IPS-20b (cell line): ENCODE results near the gene HDDC2.

Experiments
- H3K27ac ChIP-seq: one replicate; pipeline ENCODE4 v1.5.1; 2013; ENCODE audit warnings: low read length
- H3K27me3 ChIP-seq: 2 replicates; pipeline ENCODE4 v1.6.1; 2013; ENCODE audit warnings: mild to moderate bottlenecking, low read length, inconsistent platforms; ENCODE audit not compliant: insufficient read depth
- H3K36me3 ChIP-seq: 2 replicates; pipeline ENCODE4 v1.6.1; 2013; ENCODE audit warnings: low read depth, mild to moderate bottlenecking, inconsistent platforms, low read length, moderate library complexity; ENCODE audit not compliant: insufficient read depth
- H3K4me1 ChIP-seq: 2 replicates; pipeline ENCODE4 v1.6.1; 2013; ENCODE audit warnings: mild to moderate bottlenecking, control low read depth, inconsistent platforms, low read length, moderate library complexity; ENCODE audit not compliant: insufficient read depth
- H3K4me3 ChIP-seq: 2 replicates; pipeline ENCODE4 v1.5.1; 2013; ENCODE audit warnings: mild to moderate bottlenecking, low read length, inconsistent platforms
- H3K9ac ChIP-seq: 2 replicates; pipeline ENCODE4 v1.6.1; 2013; ENCODE audit warnings: low read depth, mild to moderate bottlenecking, inconsistent platforms, low read length, moderate library complexity
- H3K9me3 ChIP-seq: 2 replicates; pipeline ENCODE4 v1.6.1; 2013; ENCODE audit warnings: mild to moderate bottlenecking, low read depth, low read length, inconsistent platforms; ENCODE audit not compliant: insufficient read depth

HDDC2 gene

DNA sequence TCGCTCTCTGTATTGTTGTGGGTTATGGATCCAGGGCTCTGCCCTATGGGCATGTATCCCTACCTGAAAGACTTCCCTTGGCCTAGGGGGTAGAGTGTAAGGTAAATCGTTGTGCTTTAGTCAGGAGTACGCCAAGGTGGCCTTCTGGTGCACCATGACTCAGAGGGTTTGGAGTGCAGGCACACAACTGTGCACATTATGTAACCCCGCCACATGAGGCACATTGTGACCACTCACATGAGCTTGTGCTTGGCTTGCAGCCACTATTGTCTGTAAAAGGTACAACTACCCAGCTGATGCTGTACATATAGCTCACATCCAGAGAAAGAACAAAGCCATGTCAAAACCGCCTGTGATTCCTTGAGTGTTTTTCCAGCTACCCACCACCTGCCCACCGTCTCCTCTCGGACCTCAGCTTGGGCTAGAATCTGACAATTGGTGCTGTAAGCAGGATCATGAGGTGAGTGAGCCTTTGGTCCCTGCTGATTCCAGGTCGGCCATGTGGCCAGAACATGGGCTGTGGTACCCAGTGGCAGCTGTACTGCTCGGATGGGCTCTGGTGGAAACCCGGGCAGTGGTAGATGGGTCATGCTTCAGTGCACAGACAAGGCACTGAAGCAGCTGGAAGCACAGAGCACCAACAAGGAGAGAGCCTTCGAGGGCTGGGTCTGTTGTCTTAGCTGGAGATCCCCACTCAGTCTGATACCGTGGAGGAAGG lies 33.8 kb downstream of the HDDC2 start:
- H3K36me3 ChIP-seq, result peaks cover 10% of the 10 kb centered on the region; the same call in 1 of the 2 replicates
- no peaks in the 10 kb centered on the region for H3K9me3 ChIP-seq
- H3K27me3 ChIP-seq, result no peaks in the 10 kb centered on the region
- no peak overlapping the region for H3K9ac ChIP-seq
- no peak overlapping the region for H3K27ac ChIP-seq
- no peaks in the 10 kb centered on the region for H3K4me1 ChIP-seq
- H3K4me3 ChIP-seq, result no peak overlapping the region

DNA sequence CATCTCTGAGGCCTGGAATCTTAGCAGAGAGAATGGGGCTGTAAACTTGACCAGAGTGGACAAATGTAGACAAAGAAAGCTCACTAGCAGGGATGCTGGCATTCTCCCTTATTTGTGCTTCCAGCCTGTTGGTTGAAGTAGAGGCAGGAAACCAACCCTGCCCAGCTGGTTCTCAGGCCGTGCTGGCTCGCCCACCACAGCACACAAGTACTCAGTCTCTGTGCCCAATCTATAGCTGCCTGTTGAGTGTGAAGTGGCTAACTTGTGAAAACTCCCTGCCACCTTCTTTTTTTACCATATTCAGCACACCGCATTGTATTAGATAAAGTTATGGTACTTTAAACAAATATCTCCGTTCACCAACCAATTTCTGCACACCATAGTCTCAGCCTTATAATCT lies 37.3 kb downstream of the HDDC2 start:
- H3K27me3 ChIP-seq, result no peaks in the 10 kb centered on the region
- no peak overlapping the region for H3K27ac ChIP-seq
- H3K36me3 ChIP-seq, result no peaks in the 10 kb centered on the region
- H3K9me3 ChIP-seq, result no peaks in the 10 kb centered on the region
- no peak overlapping the region for H3K4me3 ChIP-seq
- no peak overlapping the region for H3K9ac ChIP-seq
- no peaks in the 10 kb centered on the region for H3K4me1 ChIP-seq

DNA sequence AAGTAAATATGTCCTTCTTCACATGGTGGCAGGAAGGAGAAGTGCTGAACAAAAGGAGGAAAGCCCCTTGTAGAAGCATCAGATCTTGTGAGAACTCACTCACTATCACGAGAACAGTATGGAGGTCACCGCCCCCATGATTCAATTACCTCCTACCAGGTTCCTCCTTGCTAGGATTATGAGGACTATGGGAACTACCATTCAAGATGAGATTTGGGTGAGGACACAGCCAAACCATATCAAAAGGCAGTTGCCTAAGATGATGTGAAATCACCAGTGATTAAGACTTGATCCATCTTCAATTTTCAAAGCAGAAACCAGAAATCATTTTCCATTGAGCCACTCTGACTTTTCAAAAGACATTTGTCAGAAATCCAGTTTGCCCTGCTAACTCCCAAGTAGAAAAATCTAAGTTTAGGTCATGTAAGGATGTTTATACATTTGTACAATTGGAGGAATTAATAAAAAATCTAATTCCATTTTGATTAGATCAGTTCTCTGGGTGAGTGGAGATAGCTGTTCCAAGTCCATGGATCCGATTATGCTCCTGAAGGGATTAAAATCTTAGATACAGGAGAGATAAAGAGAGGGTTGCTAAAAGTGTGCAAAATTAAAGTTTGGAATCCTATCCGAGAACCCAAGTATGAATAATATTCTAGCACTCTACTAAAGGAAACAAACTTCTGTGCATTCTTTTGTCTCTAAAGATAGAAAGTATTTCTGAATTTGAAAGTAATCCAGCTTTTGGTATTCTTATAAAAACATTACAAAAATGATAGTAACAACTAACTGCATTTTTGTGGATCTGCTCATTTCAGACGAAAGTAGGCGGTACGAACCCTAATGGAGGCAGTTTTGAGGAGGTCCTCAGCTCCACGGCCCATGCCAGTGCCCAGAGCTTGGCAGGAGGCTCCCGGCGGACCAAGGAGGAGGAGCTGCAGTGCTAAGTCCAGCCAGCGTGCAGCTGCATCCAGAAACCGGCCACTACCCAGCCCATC lies 39.5 kb downstream of the HDDC2 start:
- H3K9ac ChIP-seq, result no peak overlapping the region
- H3K27ac ChIP-seq, result no peak overlapping the region
- no peaks in the 10 kb centered on the region for H3K4me1 ChIP-seq
- no peaks in the 10 kb centered on the region for H3K27me3 ChIP-seq
- H3K36me3 ChIP-seq, result no peaks in the 10 kb centered on the region
- H3K9me3 ChIP-seq, result no peaks in the 10 kb centered on the region
- H3K4me3 ChIP-seq, result no peak overlapping the region

DNA sequence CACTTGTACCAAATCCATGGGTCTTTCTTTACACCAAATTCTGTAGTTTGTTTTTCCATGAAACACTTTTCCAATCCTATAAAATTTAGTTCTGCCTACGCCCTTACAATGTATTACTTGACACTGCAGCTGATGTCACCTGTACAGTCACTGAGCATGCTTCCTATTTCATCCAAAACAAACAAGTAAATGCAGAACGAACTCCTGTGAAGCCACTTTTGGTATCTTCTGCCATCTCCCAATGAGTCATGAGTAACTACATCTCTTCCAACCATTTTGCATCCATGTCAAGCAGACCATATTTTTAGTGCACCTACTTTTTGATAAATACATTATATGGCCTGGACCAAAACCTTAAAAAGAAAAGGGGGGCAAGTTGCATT lies 42.4 kb downstream of the HDDC2 start:
- no peak overlapping the region for H3K9ac ChIP-seq
- H3K4me1 ChIP-seq, result no peaks in the 10 kb centered on the region
- no peak overlapping the region for H3K4me3 ChIP-seq
- H3K9me3 ChIP-seq, result no peaks in the 10 kb centered on the region
- H3K27ac ChIP-seq, result no peak overlapping the region
- no peaks in the 10 kb centered on the region for H3K36me3 ChIP-seq
- H3K27me3 ChIP-seq, result no peaks in the 10 kb centered on the region

DNA sequence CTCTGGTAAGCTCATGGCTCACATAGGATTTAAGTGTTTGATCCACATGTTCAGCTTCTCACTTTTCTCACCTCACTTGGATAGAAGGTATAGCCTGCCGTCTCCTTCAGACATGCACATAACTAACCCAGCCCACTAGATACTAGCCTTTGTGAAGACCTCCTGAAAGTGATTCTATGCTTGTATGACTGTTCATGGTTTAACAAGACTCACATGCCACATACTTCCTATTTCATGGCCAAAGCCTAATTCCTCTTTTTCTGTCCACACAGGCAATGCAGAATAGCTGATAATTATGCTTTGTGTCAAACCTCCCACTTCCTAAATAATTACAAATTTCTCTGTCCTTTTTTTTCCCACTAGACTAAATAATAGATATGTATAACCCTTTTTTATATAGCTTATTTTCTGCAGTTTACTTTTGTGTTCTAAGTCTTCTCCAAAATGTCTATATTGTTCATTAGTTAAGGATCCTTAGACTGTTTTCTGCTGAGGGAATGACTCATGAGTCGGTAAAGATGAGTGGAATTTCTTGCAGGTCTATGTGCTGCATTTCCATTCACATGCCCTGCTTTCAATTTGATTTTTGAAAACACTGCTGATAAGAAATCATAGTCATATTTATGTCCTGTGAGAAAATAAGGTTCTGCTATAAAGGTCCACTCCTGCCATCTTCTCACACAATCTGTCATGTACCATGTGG lies 43.0 kb downstream of the HDDC2 start:
- Histone ChIP-seq H3K27ac (no peak overlapping the region), H3K9ac (no peak overlapping the region)

DNA sequence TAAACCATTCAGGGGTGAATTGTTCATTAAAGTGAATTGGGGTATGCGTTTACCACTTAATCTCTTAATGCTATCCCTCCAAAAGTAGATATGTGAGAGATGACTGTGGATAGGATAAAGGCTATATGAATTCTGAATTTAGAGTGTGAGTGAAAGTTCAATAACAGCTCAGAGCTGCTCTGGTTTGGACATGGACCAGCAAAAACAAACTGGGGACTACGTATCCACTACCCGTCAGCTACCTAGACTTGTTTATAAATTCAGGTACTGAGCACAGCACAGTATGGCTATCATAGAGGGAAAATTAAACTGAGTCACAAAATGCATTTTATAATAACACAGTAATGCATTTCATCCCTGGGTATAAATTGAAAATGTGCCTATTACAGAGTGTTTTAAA lies 44.4 kb downstream of the HDDC2 start:
- no peaks in the 10 kb centered on the region for H3K36me3 ChIP-seq
- no peaks in the 10 kb centered on the region for H3K9me3 ChIP-seq
- no peak overlapping the region for H3K27ac ChIP-seq
- no peak overlapping the region for H3K9ac ChIP-seq
- H3K4me1 ChIP-seq, result no peaks in the 10 kb centered on the region
- H3K27me3 ChIP-seq, result no peaks in the 10 kb centered on the region
- H3K4me3 ChIP-seq, result no peak overlapping the region

More for the DNA sequence above, 43.0 kb downstream of the HDDC2 start:
- Histone ChIP-seq H3K4me1 (no peaks in the 10 kb centered on the region), H3K27me3 (no peaks in the 10 kb centered on the region), H3K36me3 (no peaks in the 10 kb centered on the region), H3K9me3 (no peaks in the 10 kb centered on the region), H3K4me3 (no peak overlapping the region)

DNA sequence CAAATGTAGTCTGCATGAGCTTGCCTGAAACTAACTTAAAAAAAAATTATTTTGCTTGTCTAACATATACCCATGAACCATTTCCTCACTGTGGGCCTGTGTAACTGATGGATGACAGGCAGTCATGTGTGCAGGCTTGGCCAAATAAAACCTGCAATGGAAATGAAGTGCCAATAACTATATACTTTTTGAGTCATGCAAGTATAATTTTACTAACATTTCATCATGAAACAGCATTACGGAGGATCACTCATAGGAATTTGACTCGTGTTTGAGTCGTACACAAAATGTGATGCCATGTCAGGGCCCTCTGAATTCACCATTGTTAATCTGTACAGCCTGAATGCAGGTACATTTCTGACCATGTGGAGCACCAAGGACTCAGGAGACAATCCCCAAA lies 46.6 kb downstream of the HDDC2 start:
- H3K27ac ChIP-seq, result no peak overlapping the region
- H3K4me1 ChIP-seq, result 0 out of 2 replicates have a peak, but pooled peaks cover 3% of the 10 kb centered on the region
- H3K36me3 ChIP-seq, result no peaks in the 10 kb centered on the region
- H3K4me3 ChIP-seq, result no peak overlapping the region
- no peak overlapping the region for H3K9ac ChIP-seq
- no peaks in the 10 kb centered on the region for H3K27me3 ChIP-seq
- H3K9me3 ChIP-seq, result no peaks in the 10 kb centered on the region

DNA sequence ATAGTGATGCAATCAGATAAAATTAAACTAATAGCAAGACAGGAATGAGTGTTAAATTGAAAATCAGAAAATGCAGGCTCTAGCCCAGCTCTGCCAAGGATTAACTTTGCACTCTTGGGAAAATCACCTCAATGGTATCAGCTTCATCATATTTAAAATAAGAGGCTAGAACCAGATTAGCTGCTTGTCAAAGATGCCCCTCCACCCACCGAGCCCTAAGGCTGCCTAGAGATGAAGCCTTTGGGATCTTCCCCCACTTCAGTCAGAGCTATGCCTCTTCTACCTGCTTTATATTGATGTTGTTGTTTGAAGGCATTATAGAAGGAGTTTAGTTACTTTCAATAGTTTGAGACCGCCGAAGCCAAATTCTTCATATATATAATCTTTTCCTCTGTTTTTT lies 47.4 kb downstream of the HDDC2 start:
- no peaks in the 10 kb centered on the region for H3K27me3 ChIP-seq
- no peaks in the 10 kb centered on the region for H3K36me3 ChIP-seq
- H3K4me1 ChIP-seq, result 0 out of 2 replicates have a peak, but pooled peaks cover 3% of the 10 kb centered on the region
- no peak overlapping the region for H3K9ac ChIP-seq
- H3K27ac ChIP-seq, result no peak overlapping the region
- H3K4me3 ChIP-seq, result no peak overlapping the region
- no peaks in the 10 kb centered on the region for H3K9me3 ChIP-seq

DNA sequence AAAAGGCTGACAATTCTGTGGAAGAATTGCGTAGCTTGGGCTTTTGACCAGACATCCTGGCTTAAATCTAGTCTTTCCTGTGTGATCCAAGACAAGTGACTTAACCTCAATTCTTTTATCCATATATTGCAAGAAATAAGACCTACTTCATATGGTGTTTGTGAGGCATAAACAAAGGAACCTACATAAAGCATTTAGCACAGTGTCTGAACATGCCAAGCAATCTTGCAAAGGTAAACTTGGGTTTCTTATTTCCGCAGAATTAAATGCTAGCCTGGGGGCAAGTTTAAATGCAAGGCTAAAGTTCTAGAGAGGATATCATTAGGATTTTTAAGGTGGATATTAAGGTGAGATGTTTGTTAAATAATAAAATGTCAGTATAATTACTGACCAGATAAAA lies 47.9 kb downstream of the HDDC2 start:
- H3K9me3 ChIP-seq, result no peaks in the 10 kb centered on the region
- no peak overlapping the region for H3K4me3 ChIP-seq
- H3K27me3 ChIP-seq, result no peaks in the 10 kb centered on the region
- H3K4me1 ChIP-seq, result 0 out of 2 replicates have a peak, but pooled peaks cover 3% of the 10 kb centered on the region
- H3K27ac ChIP-seq, result no peak overlapping the region
- no peak overlapping the region for H3K9ac ChIP-seq
- H3K36me3 ChIP-seq, result no peaks in the 10 kb centered on the region

DNA sequence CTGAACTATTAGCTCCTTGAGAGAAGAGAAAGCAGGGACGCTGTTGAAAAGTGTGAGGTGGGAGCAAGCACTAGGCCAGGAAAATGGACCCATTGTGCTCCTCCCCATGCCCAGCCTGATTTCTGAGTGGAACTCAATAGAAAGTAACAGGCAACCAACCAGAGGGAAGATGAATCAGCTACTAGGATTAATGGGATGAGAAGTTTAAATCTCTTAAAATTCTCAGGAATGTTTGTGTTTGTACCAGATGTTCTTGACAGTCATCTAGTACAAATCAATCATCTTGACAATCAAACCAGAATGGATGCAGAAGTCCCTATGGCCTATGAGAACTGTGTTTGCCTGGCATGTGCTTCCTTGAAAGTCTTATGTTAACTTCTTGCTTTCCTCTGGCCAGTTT lies 48.9 kb downstream of the HDDC2 start:
- Histone ChIP-seq H3K4me1 (0 out of 2 replicates have a peak, but pooled peaks cover 3% of the 10 kb centered on the region), H3K27ac (no peak overlapping the region), H3K9me3 (no peaks in the 10 kb centered on the region), H3K36me3 (no peaks in the 10 kb centered on the region), H3K9ac (no peak overlapping the region), H3K27me3 (no peaks in the 10 kb centered on the region), H3K4me3 (no peak overlapping the region)

DNA sequence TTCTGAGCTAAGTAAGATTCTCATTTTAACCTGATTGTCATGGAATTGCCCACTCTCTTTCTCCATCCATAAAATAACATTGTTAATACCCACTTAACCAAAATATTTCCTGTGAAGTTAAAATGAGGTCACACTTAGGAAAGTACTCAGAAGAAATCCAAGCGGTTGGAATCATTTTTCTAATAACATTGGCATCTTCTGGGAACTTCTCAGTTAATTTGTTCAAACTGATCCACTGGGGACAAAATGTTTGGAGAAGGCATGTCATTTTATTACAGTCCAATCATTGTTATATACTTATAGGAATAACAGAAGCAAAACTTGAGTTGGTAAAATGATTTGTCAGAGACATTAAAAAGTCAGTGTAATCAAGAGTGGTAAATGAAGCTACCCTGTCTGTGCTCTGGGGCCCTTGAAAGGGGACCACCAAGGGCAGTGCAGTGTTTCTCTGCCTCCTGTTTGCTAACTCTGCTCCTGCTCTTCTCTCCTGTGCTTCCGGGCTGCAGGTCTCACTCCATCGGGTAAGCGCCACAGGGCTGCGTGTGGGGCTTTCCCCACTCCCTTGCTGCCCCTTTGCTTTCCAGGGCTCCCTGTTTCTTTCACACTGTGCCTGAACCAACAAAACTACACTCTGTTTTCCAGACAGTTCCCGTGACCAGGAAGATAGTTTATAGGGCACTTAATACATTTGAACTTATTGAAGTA lies 50.1 kb downstream of the HDDC2 start:
- Histone ChIP-seq H3K4me1 (0 out of 2 replicates have a peak, but pooled peaks cover 3% of the 10 kb centered on the region), H3K4me3 (no peak overlapping the region), H3K36me3 (no peaks in the 10 kb centered on the region), H3K9me3 (no peaks in the 10 kb centered on the region), H3K9ac (no peak overlapping the region), H3K27me3 (no peaks in the 10 kb centered on the region), H3K27ac (no peak overlapping the region)
